ENCODE measurements around the gene MFSD6. TPM values are rescaled to one million over a fixed set of nuclear protein-coding genes. Genes with fewer than 3 reads are reported as not detected.

Gene MFSD6
- total RNA-seq, 1 donor from 2014 or later, result 21.5 TPM

- Mint-ChIP-seq H3K27me3 (no peaks in the 10 kb centered on the region), H3K4me1 (peaks cover 19% of the 10 kb centered on the region), H3K36me3 (ENCODE audit: low read depth) (peaks cover 45% of the 10 kb centered on the region), H3K4me3 (no peak overlapping the region), H3K9me3 (no peaks in the 10 kb centered on the region), H3K27ac (peak overlapping the region; percentile 43)
- ATAC-seq (ENCODE audit: low read depth) (no peak), DNase-seq (no peak)
- no peak for TF ChIP-seq CTCF (IDR thresholded peaks at IDR 0.05)
- ChIA-PET CTCF (no interaction called here), POLR2A (no interaction called here)
- intact Hi-C loops (cut with micrococcal nuclease), result no loop called here
Measured at GRCh38 chr2:190455358-190456095, 47.4 kb downstream of the MFSD6 start.

GRCh38 chr2:190456833-190457232, 48.7 kb downstream of the MFSD6 start:
- H3K4me1 Mint-ChIP-seq, result peaks cover 22% of the 10 kb centered on the region
- no peak for DNase-seq
- ChIA-PET POLR2A (no interaction called here), CTCF (no interaction called here)
- H3K9me3 Mint-ChIP-seq, result no peaks in the 10 kb centered on the region
- H3K36me3 Mint-ChIP-seq (ENCODE audit: low read depth), result peaks cover 43% of the 10 kb centered on the region
- intact Hi-C loops (cut with micrococcal nuclease), result no loop called here
- H3K27ac Mint-ChIP-seq, result no peak overlapping the region
- H3K27me3 Mint-ChIP-seq, result no peaks in the 10 kb centered on the region
- no peak for TF ChIP-seq CTCF (IDR thresholded peaks at IDR 0.05)
- H3K4me3 Mint-ChIP-seq, result no peak overlapping the region
- ATAC-seq (ENCODE audit: low read depth), result no peak

- H3K27me3 Mint-ChIP-seq, result no peaks in the 10 kb centered on the region
- DNase-seq (no peak), ATAC-seq (ENCODE audit: low read depth) (no peak)
- peaks cover 22% of the 10 kb centered on the region for H3K4me1 Mint-ChIP-seq
- intact Hi-C loops (cut with micrococcal nuclease), result no loop called here
- peaks cover 44% of the 10 kb centered on the region for H3K36me3 Mint-ChIP-seq (ENCODE audit: low read depth)
- POLR2A ChIA-PET, result no interaction called here
- no peak overlapping the region for H3K4me3 Mint-ChIP-seq
- H3K27ac Mint-ChIP-seq, result no peak overlapping the region
- no peak for TF ChIP-seq CTCF (IDR thresholded peaks at IDR 0.05)
- H3K9me3 Mint-ChIP-seq, result no peaks in the 10 kb centered on the region
- CTCF ChIA-PET, result no interaction called here
Measured at GRCh38 chr2:190457256-190457655, 49.1 kb downstream of the MFSD6 start.

GRCh38 chr2:190458352-190459107, 50.4 kb downstream of the MFSD6 start:
- no peaks in the 10 kb centered on the region for H3K9me3 Mint-ChIP-seq
- intact Hi-C loops (cut with micrococcal nuclease), result no loop called here
- no peak for TF ChIP-seq CTCF (IDR thresholded peaks at IDR 0.05)
- POLR2A ChIA-PET, result no interaction called here
- peaks cover 39% of the 10 kb centered on the region for H3K36me3 Mint-ChIP-seq (ENCODE audit: low read depth)
- no peak for ATAC-seq (ENCODE audit: low read depth)
- H3K4me3 Mint-ChIP-seq, result no peak overlapping the region
- peaks cover 21% of the 10 kb centered on the region for H3K4me1 Mint-ChIP-seq
- CTCF ChIA-PET, result no interaction called here
- no peak overlapping the region for H3K27ac Mint-ChIP-seq
- DNase-seq, result no peak
- no peaks in the 10 kb centered on the region for H3K27me3 Mint-ChIP-seq

GRCh38 chr2:190459881-190460280, 51.7 kb downstream of the MFSD6 start:
- intact Hi-C loops (cut with micrococcal nuclease), result no loop called here
- ATAC-seq (ENCODE audit: low read depth) (no peak), DNase-seq (no peak)
- ChIA-PET CTCF (interaction anchor here (0.6 kb wide), 1 partner anchor 8 kb away, joined by 3 read pairs; no protein-coding TSS in a partner anchor), POLR2A (no interaction called here)
- H3K27me3 Mint-ChIP-seq, result no peaks in the 10 kb centered on the region
- no peaks in the 10 kb centered on the region for H3K9me3 Mint-ChIP-seq
- TF ChIP-seq CTCF (IDR thresholded peaks at IDR 0.05), result no peak
- no peak overlapping the region for H3K27ac Mint-ChIP-seq
- no peak overlapping the region for H3K4me3 Mint-ChIP-seq
- peaks cover 28% of the 10 kb centered on the region for H3K4me1 Mint-ChIP-seq
- H3K36me3 Mint-ChIP-seq (ENCODE audit: low read depth), result peaks cover 32% of the 10 kb centered on the region
